H1 (cell line): ENCODE results near the gene CETN1. TPM values are rescaled to one million over a fixed set of nuclear protein-coding genes. Genes with fewer than 3 reads are reported as not detected.

Experiments used
- CTCF ChIA-PET: fragments of 300-600 bp; sonication (Branson Sonifier 250); formaldehyde crosslinking; loops from one replicate; lab custom pipeline; 2021; ENCODE audit not compliant: partially characterized antibody; lab: Charles Lee
- POLR2A ChIA-PET: fragments of 300-600 bp; sonication (Branson Sonifier 250); formaldehyde crosslinking; loops from one replicate; lab custom pipeline; 2021; ENCODE audit warnings: inconsistent platforms; ENCODE audit not compliant: partially characterized antibody; lab: Charles Lee
- DNase-seq, 2 experiments: peaks; one replicate each; pipeline versions ENCODE4 v3.0.0 to v3.0.0-alpha.2; 2010 to 2022; ENCODE audit warnings: low spot score in 2 of 2, low read depth in 1 of 2, mixed read lengths in 1 of 2
- FAIRE-seq: peaks from 2 replicates; lab custom pipeline; 2011; peaks lifted over from hg19 to GRCh38; lab: Jason Lieb, UNC
- H2AFZ ChIP-seq: 2 replicates; pipeline ENCODE4 v1.8.1; 2012; ENCODE audit warnings: low read length, inconsistent platforms
- H2AK5ac ChIP-seq: 2 replicates; pipeline ENCODE4 v1.6.1; 2013; ENCODE audit warnings: low read depth, low read length
- H2BK120ac ChIP-seq: replicated peaks from 2 replicates; pipeline ENCODE3; 2013; ENCODE audit warnings: low read depth, low read length, inconsistent platforms
- H2BK12ac ChIP-seq: 2 replicates; pipeline ENCODE4 v1.6.1; 2013; ENCODE audit warnings: low read depth, low read length
- H2BK15ac ChIP-seq: 2 replicates; pipeline ENCODE4 v1.6.1; 2013; ENCODE audit warnings: low read length
- H2BK20ac ChIP-seq: 2 replicates; pipeline ENCODE4 v1.6.1; 2013; ENCODE audit warnings: low read length
- H2BK5ac ChIP-seq: 2 replicates; pipeline ENCODE4 v1.6.1; 2013; ENCODE audit warnings: low read depth, low read length
- H3K14ac ChIP-seq: 2 replicates; pipeline ENCODE4 v1.6.1; 2013; ENCODE audit warnings: inconsistent platforms; ENCODE audit not compliant: insufficient read length
- H3K18ac ChIP-seq: 2 replicates; pipeline ENCODE4 v1.6.1; 2013; ENCODE audit warnings: low read length; ENCODE audit errors: extremely low read depth
- H3K23ac ChIP-seq: 2 replicates; pipeline ENCODE4 v1.6.1; 2013; ENCODE audit warnings: inconsistent platforms; ENCODE audit not compliant: insufficient read length
- H3K23me2 ChIP-seq: 2 replicates; pipeline ENCODE4 v1.6.1; 2013; ENCODE audit warnings: low read depth, low read length
- H3K27ac ChIP-seq: 2 replicates; pipeline ENCODE4 v1.6.1; 2011; ENCODE audit warnings: low read depth, low read length, inconsistent platforms
- H3K27me3 ChIP-seq, 4 experiments: replicated peaks in 1 of 4; 1 replicate in 1 of 4; 2 replicates in 3 of 4; pipeline versions ENCODE4 v1.6.1 to v1.8.1; 2011 to 2013; ENCODE audit warnings: low read length in 3 of 4, mild to moderate bottlenecking in 3 of 4, inconsistent platforms in 2 of 4, mixed read lengths in 2 of 4, moderate library complexity in 1 of 4; ENCODE audit not compliant: control insufficient read depth in 3 of 4, insufficient read depth in 3 of 4; ENCODE audit errors: extremely low read depth in 1 of 4
- H3K36me3 ChIP-seq, 4 experiments: 2 replicates each; pipeline versions ENCODE4 v1.6.1 to v1.8.1; 2011 to 2013; ENCODE audit warnings: mild to moderate bottlenecking in 4 of 4, low read length in 3 of 4, moderate library complexity in 2 of 4, control low read depth in 1 of 4, inconsistent platforms in 1 of 4; ENCODE audit not compliant: insufficient read depth in 4 of 4, control insufficient read depth in 2 of 4
- H3K4ac ChIP-seq: replicated peaks from 2 replicates; pipeline ENCODE3; 2013; ENCODE audit warnings: low read length, low read depth, mixed read lengths, inconsistent platforms; ENCODE audit not compliant: insufficient read length
- H3K4me1 ChIP-seq, 4 experiments: replicated peaks in 1 of 4; 1 replicate in 1 of 4; 2 replicates in 3 of 4; pipeline versions ENCODE4 v1.6.1 to v1.8.1; 2011 to 2013; ENCODE audit warnings: low read length in 3 of 4, inconsistent platforms in 2 of 4, mixed read lengths in 1 of 4; ENCODE audit not compliant: insufficient read depth in 4 of 4, control insufficient read depth in 3 of 4
- H3K4me2 ChIP-seq, 2 experiments: 2 replicates each; pipeline versions ENCODE4 v1.6.1 to v1.8.1; 2011 to 2013; ENCODE audit warnings: low read depth in 2 of 2, low read length in 2 of 2, control low read depth in 1 of 2, inconsistent platforms in 1 of 2, mild to moderate bottlenecking in 1 of 2; ENCODE audit not compliant: insufficient read depth in 1 of 2
- H3K4me3 ChIP-seq, 4 experiments: fragments of 200-600, 300-600 bp in 1 of 4; sonication (generic), shearing (Covaris generic), sonication (Bioruptor Twin) in 1 of 4; 2 replicates each; pipeline versions ENCODE4 v1.5.1 to v1.8.1; 2011 to 2016; ENCODE audit warnings: low read length in 4 of 4, low read depth in 3 of 4, control low read depth in 2 of 4, inconsistent platforms in 2 of 4, mild to moderate bottlenecking in 2 of 4, mixed read lengths in 1 of 4, moderate library complexity in 1 of 4; ENCODE audit not compliant: insufficient read depth in 2 of 4; ENCODE audit errors: extremely low read depth in 1 of 4
- H3K56ac ChIP-seq: replicated peaks from 2 replicates; pipeline ENCODE3; 2013; ENCODE audit warnings: low read depth, mild to moderate bottlenecking, mixed read lengths, low read length, inconsistent platforms; ENCODE audit not compliant: insufficient read length
- H3K79me1 ChIP-seq: 2 replicates; pipeline ENCODE4 v1.6.1; 2013; ENCODE audit warnings: low read depth, low read length, control low read depth
- H3K79me2 ChIP-seq, 2 experiments: 2 replicates each; pipeline versions ENCODE4 v1.6.1 to v1.8.1; 2012 to 2013; ENCODE audit warnings: low read length in 2 of 2, mild to moderate bottlenecking in 2 of 2, inconsistent platforms in 1 of 2; ENCODE audit not compliant: insufficient read depth in 2 of 2, control insufficient read depth in 1 of 2
- H3K9ac ChIP-seq, 4 experiments: replicated peaks in 1 of 4; 1 replicate in 1 of 4; 2 replicates in 3 of 4; pipeline versions ENCODE4 v1.6.1 to v1.8.1; 2011 to 2013; ENCODE audit warnings: low read depth in 3 of 4, low read length in 3 of 4, control low read depth in 2 of 4, mild to moderate bottlenecking in 2 of 4, moderate library complexity in 2 of 4, inconsistent platforms in 1 of 4; ENCODE audit errors: extremely low read depth in 1 of 4
- H3K9me3 ChIP-seq, 2 experiments: 2 replicates each; pipeline versions ENCODE4 v1.6.1 to v1.8.1; 2012 to 2013; ENCODE audit warnings: mild to moderate bottlenecking in 2 of 2, moderate library complexity in 2 of 2, control low read depth in 1 of 2, inconsistent platforms in 1 of 2, low read depth in 1 of 2, low read length in 1 of 2, mixed read lengths in 1 of 2; ENCODE audit not compliant: insufficient read depth in 2 of 2
- H4K20me1 ChIP-seq, 2 experiments: replicated peaks in 1 of 2; 2 replicates each; pipeline versions ENCODE3 to v1.8.1; 2011 to 2013; ENCODE audit warnings: inconsistent platforms in 2 of 2, low read length in 2 of 2, mild to moderate bottlenecking in 1 of 2; ENCODE audit not compliant: insufficient read depth in 2 of 2, control insufficient read depth in 1 of 2
- H4K5ac ChIP-seq: 2 replicates; pipeline ENCODE4 v1.6.1; 2013; ENCODE audit warnings: low read length, low read depth, mixed read lengths, inconsistent platforms; ENCODE audit not compliant: insufficient read length
- H4K8ac ChIP-seq: 2 replicates; pipeline ENCODE4 v1.8.0; 2013; ENCODE audit warnings: mild to moderate bottlenecking, moderate library complexity, low read length, inconsistent platforms; ENCODE audit not compliant: insufficient read depth; ENCODE audit errors: extremely low read depth
- H4K91ac ChIP-seq: replicated peaks from 2 replicates; pipeline ENCODE3; 2013; ENCODE audit warnings: low read length, mixed read lengths, inconsistent platforms; ENCODE audit not compliant: insufficient read length
- CEBPB ChIP-seq: IDR thresholded peaks from 2 replicates; pipeline ENCODE4 v1.6.1; 2012; ENCODE audit warnings: low read depth, low read length
- JUN ChIP-seq: IDR thresholded peaks from 2 replicates; pipeline ENCODE4 v1.6.1; 2011; ENCODE audit warnings: low read depth, mild to moderate bottlenecking, improper control_type of control experiment, low read length
- JUND ChIP-seq: IDR thresholded peaks from 2 replicates; pipeline ENCODE4 v1.6.1; 2011; ENCODE audit warnings: mild to moderate bottlenecking, improper control_type of control experiment, low read length
- RAD21 ChIP-seq, 2 experiments: IDR thresholded peaks in 1 of 2; conservative IDR thresholded peaks in 1 of 2; 2 replicates each; pipeline ENCODE4 v1.6.1; 2011; ENCODE audit warnings: low read depth in 2 of 2, low read length in 2 of 2, improper control_type of control experiment in 1 of 2, inconsistent platforms in 1 of 2, mild to moderate bottlenecking in 1 of 2, moderate library complexity in 1 of 2
- RBBP5 ChIP-seq: IDR thresholded peaks from 2 replicates; pipeline ENCODE4 v1.7.1; 2012; ENCODE audit warnings: low read depth, mild to moderate bottlenecking, inconsistent platforms, low read length, moderate library complexity, borderline replicate concordance
- SRF ChIP-seq: IDR thresholded peaks from 2 replicates; pipeline ENCODE4 v1.6.1; 2011; ENCODE audit warnings: mild to moderate bottlenecking, low read depth, low read length, moderate library complexity
- TAF7 ChIP-seq: optimal IDR thresholded peaks from 2 replicates; pipeline ENCODE3; 2011; ENCODE audit warnings: low read depth, mild to moderate bottlenecking, inconsistent platforms, low read length, moderate library complexity, borderline replicate concordance
- ZNF274 ChIP-seq: IDR thresholded peaks from 2 replicates; pipeline ENCODE4 v1.7.0; 2012; ENCODE audit warnings: low read length, borderline replicate concordance; ENCODE audit errors: extremely low read depth
- WGBS, 2 experiments: shearing (Covaris generic) in 1 of 2; methylation state at CpG; one replicate each; pipeline versions ENCODE4 v1.1.6 to v1.1.7; 2013 to 2015; ENCODE audit warnings: low lambda C conversion rate in 2 of 2, mixed read lengths in 2 of 2, inconsistent platforms in 1 of 2, low coverage in 1 of 2, missing lambda C conversion rate in 1 of 2; ENCODE audit not compliant: insufficient replicate concordance in 2 of 2, insufficient coverage in 1 of 2, insufficient read length in 1 of 2; ENCODE audit errors: extremely low coverage in 1 of 2, missing lambda C conversion rate in 1 of 2; 5-methylcytosine and 5-hydroxymethylcytosine counted together
- polyA plus RNA-seq, 7 experiments: library from polyadenylated mRNA; depleted of rRNA in 3 of 7; stranded (reverse) in 5 of 7; unstranded in 2 of 7; fragments of >200 nt in 5 of 7; fragments of 200-250 nt in 2 of 7; gene quantifications; 1 replicate in 5 of 7; 2 replicates in 1 of 7; 4 replicates in 1 of 7; pipeline versions ENCODE4 v1.2.1 to v1.2.3, GENCODE V29; 2011 to 2013; ENCODE audit warnings: missing spikeins in 2 of 7, mixed read lengths in 2 of 7
- total RNA-seq: library from RNA; stranded (reverse); fragmentation: NEBNext Ultra II Directional; extraction: Animal tissue kit (Norgen Biotek cat#: 25700); gene quantifications from 2 replicates; pipeline ENCODE4 v1.2.1, GENCODE V29; 2021
- TF ChIP-seq, protein P1 (sequence below): IDR thresholded peaks from 2 replicates; pipeline ENCODE4 v1.6.1; 2012; ENCODE audit warnings: low read length, inconsistent platforms
- TF ChIP-seq, protein P2 (sequence below): IDR thresholded peaks from 2 replicates; pipeline ENCODE4 v1.6.1; 2011; ENCODE audit warnings: low read length, improper control_type of control experiment

The CETN1 gene
- total and polyA plus RNA-seq, 2 of the 8 experiments (the other 6 are each of a cell fraction or from before 2014, with no cell fraction given), result not detected

DNA sequence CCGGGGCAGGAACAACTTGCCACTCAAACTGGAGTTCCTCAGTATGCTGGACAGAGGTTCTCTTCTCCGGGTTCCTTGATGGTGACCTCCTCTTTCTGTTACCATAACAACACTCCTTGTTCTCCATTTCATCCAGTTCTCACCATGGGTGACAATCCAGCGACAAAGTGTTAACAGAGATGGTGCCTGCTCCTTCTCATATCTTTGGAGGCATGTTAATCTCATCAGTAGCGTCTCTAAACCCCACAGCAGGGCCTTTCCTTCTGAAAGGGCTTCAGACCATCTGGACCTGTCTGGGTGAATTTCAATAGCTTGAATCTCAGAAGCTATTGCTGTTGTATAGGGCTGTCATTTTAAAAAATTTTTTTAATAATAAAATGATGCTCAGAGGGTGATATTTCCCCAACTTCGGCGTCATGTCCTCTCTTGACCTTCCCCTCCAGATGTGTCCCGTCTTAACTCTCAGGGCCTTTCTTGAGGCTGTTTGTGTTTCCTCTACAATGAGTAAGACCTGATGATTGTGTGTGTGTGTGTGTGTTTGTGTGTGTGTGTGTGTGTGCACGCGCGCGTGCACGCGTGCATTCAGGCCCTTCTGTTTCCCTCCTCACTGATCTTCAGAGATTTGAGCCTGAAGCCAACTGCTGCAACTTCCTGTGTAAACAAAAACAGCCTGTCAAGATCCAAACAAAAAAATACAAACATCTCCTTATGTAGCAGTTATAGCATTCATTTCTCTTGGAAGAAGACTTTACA lies 24.3 kb upstream of the CETN1 start:
- Histone ChIP-seq H4K8ac (no peak overlapping the region), H2AK5ac (no peak overlapping the region), H2BK12ac (no peak overlapping the region), H4K5ac (no peak overlapping the region), H3K56ac (no peak overlapping the region), H3K23me2 (no peaks in the 10 kb centered on the region), H2AFZ (0 out of 2 replicates have a peak overlapping the region, but pooled peaks have one; percentile 70), H3K9me3 (peaks cover 0 to 6% of the 10 kb centered on the region in 2 experiments; a peak in 2 of 4 replicates), H3K4me3 (no peak overlapping the region), H2BK120ac (no peak overlapping the region), H3K79me1 (no peaks in the 10 kb centered on the region), H3K4ac (no peak overlapping the region), H2BK15ac (no peak overlapping the region), H3K14ac (no peak overlapping the region), H3K4me2 (no peak overlapping the region), H3K27me3 (no peaks in the 10 kb centered on the region), H3K18ac (no peak overlapping the region), H3K9ac (no peak overlapping the region), H3K27ac (no peak overlapping the region), H3K4me1 (no peaks in the 10 kb centered on the region), H2BK20ac (no peak overlapping the region), H3K36me3 (no peaks in the 10 kb centered on the region), H3K23ac (no peak overlapping the region), H4K91ac (no peak overlapping the region), H2BK5ac (no peak overlapping the region), H3K79me2 (no peaks in the 10 kb centered on the region), H4K20me1 (no peaks in the 10 kb centered on the region)
- POLR2A ChIA-PET, result no interaction called here
- WGBS, 2 experiments, result 95% methylated on average over 13 of the region's 13 CpGs; no CpG with 5 or more reads in 1 of the 2 experiments
- CTCF ChIA-PET, result no interaction called here
- FAIRE-seq (no peak), DNase-seq (no peak)
- TF ChIP-seq SRF (no peak), JUND (no peak), ZNF274 (no peak), RBBP5 (no peak), JUN (no peak), RAD21 (IDR thresholded peaks at IDR 0.05 in 1 of 2, conservative IDR thresholded peaks at IDR 0.05 in 1 of 2; ENCODE audit: low read depth in 2 of 2, low read length in 2 of 2) (no peak), TAF7 (no peak), CEBPB (no peak)
- TF ChIP-seq, protein P1, sequence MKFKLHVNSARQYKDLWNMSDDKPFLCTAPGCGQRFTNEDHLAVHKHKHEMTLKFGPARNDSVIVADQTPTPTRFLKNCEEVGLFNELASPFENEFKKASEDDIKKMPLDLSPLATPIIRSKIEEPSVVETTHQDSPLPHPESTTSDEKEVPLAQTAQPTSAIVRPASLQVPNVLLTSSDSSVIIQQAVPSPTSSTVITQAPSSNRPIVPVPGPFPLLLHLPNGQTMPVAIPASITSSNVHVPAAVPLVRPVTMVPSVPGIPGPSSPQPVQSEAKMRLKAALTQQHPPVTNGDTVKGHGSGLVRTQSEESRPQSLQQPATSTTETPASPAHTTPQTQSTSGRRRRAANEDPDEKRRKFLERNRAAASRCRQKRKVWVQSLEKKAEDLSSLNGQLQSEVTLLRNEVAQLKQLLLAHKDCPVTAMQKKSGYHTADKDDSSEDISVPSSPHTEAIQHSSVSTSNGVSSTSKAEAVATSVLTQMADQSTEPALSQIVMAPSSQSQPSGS, result no peak
- TF ChIP-seq, protein P2, sequence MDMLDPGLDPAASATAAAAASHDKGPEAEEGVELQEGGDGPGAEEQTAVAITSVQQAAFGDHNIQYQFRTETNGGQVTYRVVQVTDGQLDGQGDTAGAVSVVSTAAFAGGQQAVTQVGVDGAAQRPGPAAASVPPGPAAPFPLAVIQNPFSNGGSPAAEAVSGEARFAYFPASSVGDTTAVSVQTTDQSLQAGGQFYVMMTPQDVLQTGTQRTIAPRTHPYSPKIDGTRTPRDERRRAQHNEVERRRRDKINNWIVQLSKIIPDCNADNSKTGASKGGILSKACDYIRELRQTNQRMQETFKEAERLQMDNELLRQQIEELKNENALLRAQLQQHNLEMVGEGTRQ, result no peak
